HepG2 (cell line): ENCODE data around the gene GPR89A. TPM values are rescaled to one million over a fixed set of nuclear protein-coding genes. Genes with fewer than 3 reads are reported as not detected.

Experiments
- ATAC-seq: fragments of 200-7000 bp; cut with Tn5 transposase; 3 replicates; pipeline ENCODE4 v1.9.1; 2020; ENCODE audit warnings: mild to moderate bottlenecking, moderate library complexity
- BruUV-seq: library from RNA; stranded (reverse); fragments of 400-500 nt; replicated peaks from 2 replicates; lab custom pipeline; 2021; lab: Mats Ljungman, UMichigan
- CTCF ChIA-PET: fragments of 300-600 bp; formaldehyde crosslinking; extraction: SDS; loops from one replicate; lab custom pipeline; 2021; ENCODE audit warnings: low total read pairs, inconsistent platforms, low intra/inter-chr PET ratio; lab: Yijun Ruan, JAX
- POLR2A ChIA-PET: fragments of 350-600 bp; sonication (Branson Sonifier 250); formaldehyde crosslinking; loops from one replicate; lab custom pipeline; 2020; ENCODE audit warnings: antibody characterized with exemption, inconsistent platforms; lab: Yijun Ruan, JAX
- DNase-seq: peaks from one replicate; pipeline ENCODE4 v3.0.0-alpha.2; 2015; ENCODE audit warnings: low spot score
- FAIRE-seq: peaks from 3 replicates; lab custom pipeline; 2011; peaks lifted over from hg19 to GRCh38; lab: Jason Lieb, UNC
- H2AFZ ChIP-seq: one replicate; pipeline ENCODE4 v1.6.1; 2011; ENCODE audit warnings: low read length, inconsistent platforms
- H3K27ac ChIP-seq: fragments of 300-600 bp; 3 replicates; pipeline ENCODE4 v1.8.0; 2011; ENCODE audit warnings: mixed run types, mild to moderate bottlenecking, mixed read lengths, low read length, inconsistent platforms; ENCODE audit not compliant: insufficient read depth; ENCODE audit errors: extremely low read length
- H3K27me3 ChIP-seq, 2 experiments: fragments of 200-600 bp in 1 of 2; 2 replicates in 1 of 2; 3 replicates in 1 of 2; pipeline versions ENCODE4 v1.6.0 to v1.8.0; 2011; ENCODE audit warnings: low read length in 2 of 2, mild to moderate bottlenecking in 2 of 2, moderate library complexity in 2 of 2, inconsistent platforms in 1 of 2; ENCODE audit not compliant: insufficient read depth in 2 of 2, control insufficient read depth in 1 of 2
- H3K36me3 ChIP-seq, 2 experiments: fragments of 200-600 bp in 1 of 2; replicated peaks in 1 of 2; 2 replicates in 1 of 2; 3 replicates in 1 of 2; pipeline versions ENCODE4 v1.5.1 to v1.8.0; 2011; ENCODE audit warnings: low read length in 2 of 2, inconsistent platforms in 1 of 2; ENCODE audit not compliant: insufficient read depth in 2 of 2, control insufficient read depth in 1 of 2
- H3K4me1 ChIP-seq: 2 replicates; pipeline ENCODE4 v1.5.1; 2012; ENCODE audit warnings: low read length, inconsistent platforms; ENCODE audit not compliant: insufficient read depth
- H3K4me2 ChIP-seq: 2 replicates; pipeline ENCODE4 v1.6.0; 2011; ENCODE audit warnings: low read depth, low read length, inconsistent platforms
- H3K4me3 ChIP-seq, 3 experiments: fragments of 200-600 bp in 1 of 3; sonication (generic), shearing (Covaris generic) in 1 of 3; replicated peaks in 1 of 3; 2 replicates each; pipeline ENCODE4 v1.5.1; 2011 to 2016; ENCODE audit warnings: low read length in 3 of 3, inconsistent platforms in 2 of 3, low read depth in 2 of 3, mild to moderate bottlenecking in 2 of 3, control low read depth in 1 of 3, mixed read lengths in 1 of 3; ENCODE audit not compliant: insufficient read depth in 1 of 3
- H3K79me2 ChIP-seq: one replicate; pipeline ENCODE4 v1.6.1; 2011; ENCODE audit warnings: low read length, inconsistent platforms; ENCODE audit not compliant: insufficient read depth
- H3K9ac ChIP-seq: 2 replicates; pipeline ENCODE4 v1.6.0; 2011; ENCODE audit warnings: mild to moderate bottlenecking, low read depth, low read length, inconsistent platforms; ENCODE audit not compliant: insufficient read depth
- H3K9me3 ChIP-seq: 2 replicates; pipeline ENCODE4 v1.5.1; 2012; ENCODE audit warnings: mild to moderate bottlenecking, low read length
- H4K20me1 ChIP-seq: 2 replicates; pipeline ENCODE4 v1.6.0; 2011; ENCODE audit warnings: inconsistent platforms, mild to moderate bottlenecking, low read length, moderate library complexity; ENCODE audit not compliant: insufficient read depth
- HNF4G ChIP-seq, 2 experiments: sonication (generic) in 1 of 2; formaldehyde crosslinking in 1 of 2; IDR thresholded peaks; 2 replicates each; pipeline versions ENCODE4 v1.4.0 to v1.6.1; 2011 to 2020; ENCODE audit warnings: borderline replicate concordance in 2 of 2, low read depth in 2 of 2, mild to moderate bottlenecking in 2 of 2, low read length in 1 of 2, missing genetic modification reagents in 1 of 2, moderate library complexity in 1 of 2
- HNRNPUL1 ChIP-seq: fragments of 200-400 bp; formaldehyde crosslinking; IDR thresholded peaks from 2 replicates; pipeline ENCODE4 v1.6.1; 2017; ENCODE audit warnings: low read depth, mild to moderate bottlenecking, low read length, moderate library complexity
- IRF2 ChIP-seq: IDR thresholded peaks from 2 replicates; pipeline ENCODE4 v1.6.1; 2018; ENCODE audit warnings: missing genetic modification reagents, missing compliant biosample characterization
- NFE2L2 ChIP-seq: fragments of 150-350 bp; IDR thresholded peaks from 2 replicates; pipeline ENCODE4 v1.6.1; 2014; ENCODE audit warnings: low read length
- NFRKB ChIP-seq: fragments of 450-650 bp; IDR thresholded peaks from 2 replicates; pipeline ENCODE4 v1.6.1; 2017
- SALL1 ChIP-seq: sonication (generic); formaldehyde crosslinking; IDR thresholded peaks from 2 replicates; pipeline ENCODE4 v1.8.0; 2022; ENCODE audit warnings: mild to moderate bottlenecking, missing genetic modification reagents
- SMAD9 ChIP-seq: sonication (generic); formaldehyde crosslinking; IDR thresholded peaks from 2 replicates; pipeline ENCODE4 v1.5.1; 2020; ENCODE audit warnings: mild to moderate bottlenecking, missing genetic modification reagents
- ZMYM4 ChIP-seq: sonication (generic); formaldehyde crosslinking; IDR thresholded peaks from 2 replicates; pipeline ENCODE4 v1.8.1; 2023; ENCODE audit warnings: mild to moderate bottlenecking, missing genetic modification reagents
- ZNF121 ChIP-seq: sonication (generic); formaldehyde crosslinking; IDR thresholded peaks from 2 replicates; pipeline ENCODE4 v1.5.0; 2020; ENCODE audit warnings: mild to moderate bottlenecking, missing genetic modification reagents
- ZNF7 ChIP-seq: IDR thresholded peaks from 2 replicates; pipeline ENCODE4 v1.6.1; 2016; ENCODE audit warnings: missing biosample characterization, missing genetic modification reagents
- ZNF816 ChIP-seq: sonication (generic); formaldehyde crosslinking; IDR thresholded peaks from 2 replicates; pipeline ENCODE4 v1.8.0; 2022; ENCODE audit warnings: missing genetic modification reagents, mild to moderate bottlenecking, borderline replicate concordance
- WGBS: methylation state at CpG from one replicate; pipeline ENCODE4 v1.1.6; 2017; ENCODE audit warnings: low lambda C conversion rate; 5-methylcytosine and 5-hydroxymethylcytosine counted together
- in situ Hi-C: cut with HindIII; loops from 2 replicates; pipeline ENCODE4 v1.10.0; 2017; ENCODE audit warnings: low pct_unique_long_range_greater_than_20kb; ENCODE audit not compliant: extremely low pct_ligation_motif_present
- intact Hi-C: fragments of 100-400 bp; cut with micrococcal nuclease; formaldehyde crosslinking; loops from one replicate; pipeline ENCODE4 v1.10.0; 2022; ENCODE audit not compliant: unreplicated experiment
- polyA plus RNA-seq, 8 experiments: library from polyadenylated mRNA; depleted of rRNA in 3 of 8; stranded (reverse) in 7 of 8; unstranded in 1 of 8; fragments of >200 nt; fragmentation: Illumina TruSeq in 4 of 8; extraction: Trizol in 4 of 8; gene quantifications; 2 replicates each; pipeline versions ENCODE4 v1.2.1 to v1.2.3, GENCODE V29; 2011 to 2016; ENCODE audit warnings: low read depth in 4 of 8, missing spikeins in 1 of 8, mixed read lengths in 1 of 8; ENCODE audit not compliant: insufficient read depth in 1 of 8
- total RNA-seq, 5 experiments: library from RNA; depleted of rRNA; stranded (reverse); fragments of >200 nt; fragmentation: Illumina TruSeq; extraction: Trizol; gene quantifications; 2 replicates each; pipeline ENCODE4 v1.2.3, GENCODE V29; 2016; ENCODE audit warnings: low read depth in 1 of 5
- TF ChIP-seq, protein P1 (sequence below): sonication (generic); formaldehyde crosslinking; IDR thresholded peaks from 2 replicates; pipeline ENCODE4 v1.5.0; 2020; ENCODE audit warnings: missing genetic modification reagents, mild to moderate bottlenecking, borderline replicate concordance
- TF ChIP-seq, protein P2 (sequence below): sonication (generic); formaldehyde crosslinking; IDR thresholded peaks from 2 replicates; pipeline ENCODE4 v1.4.0; 2020; ENCODE audit warnings: low read depth, missing genetic modification reagents

The GPR89A gene
- total and polyA plus RNA-seq, 2 of the 13 experiments (the other 11 are each of a cell fraction or from before 2014, with no cell fraction given), result 23.4 to 32.6 TPM

DNA sequence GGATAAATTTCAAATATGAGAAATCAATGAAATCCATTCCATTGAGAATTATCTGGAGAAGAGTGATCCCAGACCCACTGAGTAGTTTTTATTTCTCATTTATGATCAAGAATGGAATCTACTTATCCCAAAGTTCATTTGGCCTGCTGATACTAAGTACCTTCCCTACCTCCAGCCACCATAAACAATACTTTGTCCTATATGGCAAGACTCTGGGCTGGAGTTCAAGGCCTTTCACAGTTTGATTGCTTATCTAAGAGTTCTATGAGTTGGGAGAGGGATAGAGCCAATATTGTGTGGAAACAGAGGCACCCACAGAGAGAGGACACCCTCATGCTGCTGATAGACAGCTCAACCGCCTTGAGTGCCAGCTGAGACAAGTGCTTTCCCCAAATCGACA lies 94.3 kb downstream of the GPR89A start (continued):
- 0 out of 2 replicates have a peak, but pooled peaks have one; percentile 24 for TF ChIP-seq HNF4G (IDR thresholded peaks at IDR 0.05; ENCODE audit: borderline replicate concordance, low read depth, low read length)
- TF ChIP-seq HNF4G (CRISPR knock-in tag; IDR thresholded peaks at IDR 0.05; ENCODE audit: borderline replicate concordance, low read depth), result no peak
- TF ChIP-seq SMAD9, result no peak
- TF ChIP-seq, protein P1, sequence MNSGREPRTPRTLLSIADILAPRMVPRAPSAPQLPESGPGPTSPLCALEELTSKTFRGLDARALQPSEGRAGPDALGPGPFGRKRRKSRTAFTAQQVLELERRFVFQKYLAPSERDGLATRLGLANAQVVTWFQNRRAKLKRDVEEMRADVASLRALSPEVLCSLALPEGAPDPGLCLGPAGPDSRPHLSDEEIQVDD (CRISPR knock-in tag), result no peak
- no peak for TF ChIP-seq NFE2L2
- TF ChIP-seq IRF2 (CRISPR knock-in tag), result no peak
- TF ChIP-seq HNRNPUL1, result no peak

DNA sequence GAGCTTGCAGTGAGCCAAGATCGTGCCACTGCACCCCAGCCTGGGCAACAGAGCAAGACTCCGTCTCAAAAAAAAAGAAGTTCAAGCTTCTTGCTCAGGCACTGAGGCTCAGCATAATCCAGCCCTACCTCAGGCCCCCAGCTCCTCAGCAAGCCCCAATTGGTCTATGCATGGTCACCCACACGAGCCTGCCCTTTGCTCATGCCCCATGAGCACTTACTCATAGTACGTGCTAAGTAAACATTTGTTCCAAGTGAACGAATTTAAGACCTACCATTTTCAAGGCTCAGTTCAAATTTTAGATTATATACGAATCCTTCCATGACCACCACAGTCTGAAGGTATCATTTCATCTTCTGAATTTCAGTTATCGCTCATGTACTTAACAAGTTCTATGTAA lies 95.0 kb downstream of the GPR89A start:
- no peaks in the 10 kb centered on the region; a peak in 1 of 5 replicates for H3K36me3 ChIP-seq
- no peak for FAIRE-seq
- no peaks in the 10 kb centered on the region for H4K20me1 ChIP-seq
- ChIA-PET CTCF (no interaction called here), POLR2A (interaction anchor here (1.1 to 1.4 kb wide), 3 partner anchors 9 to 12 kb away, joined by 4 to 8 read pairs (median 5); no protein-coding TSS in a partner anchor)
- no peaks in the 10 kb centered on the region for H3K9me3 ChIP-seq
- no peak overlapping the region for H2AFZ ChIP-seq
- no peak overlapping the region for H3K4me3 ChIP-seq
- no peak for ATAC-seq
- in situ Hi-C loops (no loop called here), intact Hi-C loops (no loop called here)
- H3K4me2 ChIP-seq, result no peak overlapping the region; the same call in 1 of the 2 replicates
- peaks cover 20% of the 10 kb centered on the region for H3K79me2 ChIP-seq
- BruUV-seq, result no TSS peak
- TF ChIP-seq NFRKB (no peak), ZMYM4 (CRISPR knock-in tag) (0 out of 2 replicates have a peak, but pooled peaks have one; percentile 25), SALL1 (CRISPR knock-in tag) (0 out of 2 replicates have a peak, but pooled peaks have one; percentile 11), ZNF7 (CRISPR knock-in tag) (peak; percentile 70; the same call in 1 of the 2 replicates), ZNF816 (CRISPR knock-in tag) (no peak), ZNF121 (CRISPR knock-in tag) (peak; percentile 50)
- TF ChIP-seq, protein P2, sequence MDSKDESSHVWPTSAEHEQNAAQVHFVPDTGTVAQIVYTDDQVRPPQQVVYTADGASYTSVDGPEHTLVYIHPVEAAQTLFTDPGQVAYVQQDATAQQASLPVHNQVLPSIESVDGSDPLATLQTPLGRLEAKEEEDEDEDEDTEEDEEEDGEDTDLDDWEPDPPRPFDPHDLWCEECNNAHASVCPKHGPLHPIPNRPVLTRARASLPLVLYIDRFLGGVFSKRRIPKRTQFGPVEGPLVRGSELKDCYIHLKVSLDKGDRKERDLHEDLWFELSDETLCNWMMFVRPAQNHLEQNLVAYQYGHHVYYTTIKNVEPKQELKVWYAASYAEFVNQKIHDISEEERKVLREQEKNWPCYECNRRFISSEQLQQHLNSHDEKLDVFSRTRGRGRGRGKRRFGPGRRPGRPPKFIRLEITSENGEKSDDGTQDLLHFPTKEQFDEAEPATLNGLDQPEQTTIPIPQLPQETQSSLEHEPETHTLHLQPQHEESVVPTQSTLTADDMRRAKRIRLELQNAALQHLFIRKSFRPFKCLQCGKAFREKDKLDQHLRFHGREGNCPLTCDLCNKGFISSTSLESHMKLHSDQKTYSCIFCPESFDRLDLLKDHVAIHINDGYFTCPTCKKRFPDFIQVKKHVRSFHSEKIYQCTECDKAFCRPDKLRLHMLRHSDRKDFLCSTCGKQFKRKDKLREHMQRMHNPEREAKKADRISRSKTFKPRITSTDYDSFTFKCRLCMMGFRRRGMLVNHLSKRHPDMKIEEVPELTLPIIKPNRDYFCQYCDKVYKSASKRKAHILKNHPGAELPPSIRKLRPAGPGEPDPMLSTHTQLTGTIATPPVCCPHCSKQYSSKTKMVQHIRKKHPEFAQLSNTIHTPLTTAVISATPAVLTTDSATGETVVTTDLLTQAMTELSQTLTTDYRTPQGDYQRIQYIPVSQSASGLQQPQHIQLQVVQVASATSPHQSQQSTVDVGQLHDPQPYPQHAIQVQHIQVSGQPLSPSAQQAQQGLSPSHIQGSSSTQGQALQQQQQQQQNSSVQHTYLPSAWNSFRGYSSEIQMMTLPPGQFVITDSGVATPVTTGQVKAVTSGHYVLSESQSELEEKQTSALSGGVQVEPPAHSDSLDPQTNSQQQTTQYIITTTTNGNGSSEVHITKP (CRISPR knock-in tag), result peak; percentile 65; the same call in 1 of the 2 replicates
- H3K4me1 ChIP-seq, result peaks cover 69% of the 10 kb centered on the region
- no peak overlapping the region for H3K27ac ChIP-seq
- H3K27me3 ChIP-seq, result no peaks in the 10 kb centered on the region
- 71% methylated on average over 7 of the region's 7 CpGs for WGBS
- no peak overlapping the region for H3K9ac ChIP-seq
- no peak for DNase-seq
